ENCODE data around the gene METTL17.
"Not testable (repeated sequence)": the region's sequence is repeated elsewhere in the genome, so short reads cannot be mapped to it uniquely, and the experiment has no call there.

DNA sequence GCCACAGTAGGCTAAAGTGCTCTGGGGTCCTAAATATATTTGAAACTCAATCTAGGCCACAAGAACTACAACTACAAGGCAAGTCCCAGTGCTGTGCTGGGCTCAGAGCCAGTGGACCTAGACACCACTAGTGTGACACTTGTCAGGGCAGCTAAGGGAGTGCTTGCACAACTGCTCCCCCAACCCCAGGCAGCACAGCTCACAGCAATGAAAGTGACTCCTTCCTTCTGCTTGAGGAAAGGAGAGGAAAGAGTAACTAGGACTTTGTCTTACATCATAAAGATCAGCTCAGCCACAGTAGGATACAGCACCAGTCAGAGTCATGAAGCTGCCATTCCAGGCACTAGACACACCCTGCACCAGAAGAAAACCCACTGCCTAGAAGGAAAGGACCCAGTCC is 30.8 kb upstream of the METTL17 start:
- TF ChIP-seq EP300 (IDR thresholded peaks at IDR 0.05) = not testable (repeated sequence)
- TF ChIP-seq, protein P1, sequence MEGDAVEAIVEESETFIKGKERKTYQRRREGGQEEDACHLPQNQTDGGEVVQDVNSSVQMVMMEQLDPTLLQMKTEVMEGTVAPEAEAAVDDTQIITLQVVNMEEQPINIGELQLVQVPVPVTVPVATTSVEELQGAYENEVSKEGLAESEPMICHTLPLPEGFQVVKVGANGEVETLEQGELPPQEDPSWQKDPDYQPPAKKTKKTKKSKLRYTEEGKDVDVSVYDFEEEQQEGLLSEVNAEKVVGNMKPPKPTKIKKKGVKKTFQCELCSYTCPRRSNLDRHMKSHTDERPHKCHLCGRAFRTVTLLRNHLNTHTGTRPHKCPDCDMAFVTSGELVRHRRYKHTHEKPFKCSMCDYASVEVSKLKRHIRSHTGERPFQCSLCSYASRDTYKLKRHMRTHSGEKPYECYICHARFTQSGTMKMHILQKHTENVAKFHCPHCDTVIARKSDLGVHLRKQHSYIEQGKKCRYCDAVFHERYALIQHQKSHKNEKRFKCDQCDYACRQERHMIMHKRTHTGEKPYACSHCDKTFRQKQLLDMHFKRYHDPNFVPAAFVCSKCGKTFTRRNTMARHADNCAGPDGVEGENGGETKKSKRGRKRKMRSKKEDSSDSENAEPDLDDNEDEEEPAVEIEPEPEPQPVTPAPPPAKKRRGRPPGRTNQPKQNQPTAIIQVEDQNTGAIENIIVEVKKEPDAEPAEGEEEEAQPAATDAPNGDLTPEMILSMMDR (IDR thresholded peaks at IDR 0.05) = not testable (repeated sequence)
